B cell (primary cell): Measurements from ENCODE around the gene MICU1. TPM values are rescaled to one million over a fixed set of nuclear protein-coding genes. Genes with fewer than 3 reads are reported as not detected.

Experiments
- ATAC-seq: fragments of 200-7000 bp; cut with Tn5 transposase; one replicate; pipeline ENCODE4 v1.10.0; 2021; ENCODE audit warnings: low read depth, mild to moderate bottlenecking, moderate number of reproducible peaks, moderate library complexity
- CTCF ChIA-PET: fragments of 350-600 bp; sonication (Branson Sonifier 250); formaldehyde crosslinking; loops from one replicate; lab custom pipeline; 2021; ENCODE audit warnings: antibody characterized with exemption, inconsistent platforms; lab: Charles Lee
- POLR2A ChIA-PET: fragments of 350-600 bp; sonication (Branson Sonifier 250); formaldehyde crosslinking; loops from one replicate; lab custom pipeline; 2021; ENCODE audit warnings: antibody characterized with exemption; lab: Charles Lee
- DNase-seq: peaks from one replicate; pipeline ENCODE4 v3.0.0; 2013
- H2AFZ ChIP-seq: 2 replicates; pipeline ENCODE4 v1.6.1; 2012; ENCODE audit warnings: mild to moderate bottlenecking, low read depth, low read length; ENCODE audit not compliant: insufficient read depth, poor library complexity, severe bottlenecking
- H3K27ac ChIP-seq, 2 donors: 1 replicate in 1 of 2; 2 replicates in 1 of 2; pipeline ENCODE4 v1.5.1; 2012 to 2013; ENCODE audit warnings: low read length in 2 of 2, mild to moderate bottlenecking in 2 of 2, moderate library complexity in 1 of 2
- H3K27me3 ChIP-seq, 4 experiments: fragments of 200-600 bp in 1 of 4; sonication (generic) in 1 of 4; replicated peaks in 1 of 4; 1 replicate in 2 of 4; 2 replicates in 2 of 4; pipeline versions ENCODE4 v1.6.1 to v1.7.0; 2013 to 2016; ENCODE audit warnings: low read length in 3 of 4, mild to moderate bottlenecking in 2 of 4, mixed read lengths in 1 of 4, moderate library complexity in 1 of 4; ENCODE audit not compliant: insufficient read depth in 4 of 4, control insufficient read depth in 3 of 4; ENCODE audit errors: control extremely low read depth in 1 of 4
- H3K36me3 ChIP-seq, 2 experiments: replicated peaks in 1 of 2; 1 replicate in 1 of 2; 2 replicates in 1 of 2; pipeline versions ENCODE4 v1.6.1 to v1.7.1; 2013; ENCODE audit warnings: low read length in 1 of 2; ENCODE audit not compliant: insufficient read depth in 2 of 2, control insufficient read depth in 1 of 2; ENCODE audit errors: control extremely low read depth in 1 of 2, extremely low read depth in 1 of 2
- H3K4me1 ChIP-seq, 2 donors: fragments of 200-600 bp in 1 of 2; sonication (generic) in 1 of 2; 1 replicate in 1 of 2; 2 replicates in 1 of 2; pipeline versions ENCODE4 v1.5.1 to v1.6.1; 2013 to 2017; ENCODE audit warnings: low read length in 2 of 2; ENCODE audit not compliant: control insufficient read depth in 2 of 2, insufficient read depth in 2 of 2
- H3K4me2 ChIP-seq: replicated peaks from 2 replicates; pipeline ENCODE3; 2012; ENCODE audit warnings: mild to moderate bottlenecking, low read depth, low read length; ENCODE audit not compliant: poor library complexity, severe bottlenecking
- H3K4me3 ChIP-seq, 5 experiments: fragments of 200-600 bp in 1 of 5; sonication (generic) in 1 of 5; 1 replicate in 3 of 5; 2 replicates in 2 of 5; pipeline versions ENCODE4 v1.5.1 to v1.7.0; 2011 to 2016; ENCODE audit warnings: low read length in 4 of 5, mild to moderate bottlenecking in 4 of 5, low read depth in 2 of 5, control low read depth in 1 of 5, moderate library complexity in 1 of 5; ENCODE audit not compliant: insufficient read depth in 1 of 5; ENCODE audit errors: control extremely low read depth in 1 of 5, extremely low read depth in 1 of 5
- H3K79me2 ChIP-seq: fragments of 200-600 bp; sonication (generic); one replicate; pipeline ENCODE4 v1.6.0; 2016; ENCODE audit warnings: low read length; ENCODE audit not compliant: control insufficient read depth, insufficient read depth
- H3K9ac ChIP-seq: fragments of 200-600 bp; sonication (generic); 2 replicates; pipeline ENCODE4 v1.6.1; 2017; ENCODE audit warnings: mild to moderate bottlenecking, low read length, moderate library complexity
- H3K9me3 ChIP-seq, 3 donors: one replicate each; pipeline versions ENCODE4 v1.6.1 to v1.7.1; 2013; ENCODE audit warnings: low read length in 2 of 3; ENCODE audit not compliant: control insufficient read depth in 2 of 3, insufficient read depth in 1 of 3; ENCODE audit errors: control extremely low read depth in 1 of 3
- H4K20me1 ChIP-seq: 2 replicates; pipeline ENCODE4 v1.6.0; 2012; ENCODE audit warnings: mild to moderate bottlenecking, low read length; ENCODE audit not compliant: insufficient read depth, control insufficient read depth, poor library complexity, severe bottlenecking
- H3K27ac Mint-ChIP-seq: one replicate; pipeline ENCODE4 v1.8.0; 2021; ENCODE audit warnings: mixed read lengths
- H3K27me3 Mint-ChIP-seq: one replicate; pipeline ENCODE4 v1.8.0; 2021; ENCODE audit warnings: mixed read lengths
- H3K4me1 Mint-ChIP-seq: one replicate; pipeline ENCODE4 v1.8.0; 2021; ENCODE audit warnings: mixed read lengths
- H3K4me3 Mint-ChIP-seq: one replicate; pipeline ENCODE4 v1.8.0; 2021; ENCODE audit warnings: mixed read lengths
- H3K9me3 Mint-ChIP-seq: one replicate; pipeline ENCODE4 v1.8.0; 2022; ENCODE audit warnings: mixed read lengths; ENCODE audit not compliant: insufficient read depth
- EZH2 ChIP-seq: IDR thresholded peaks from 2 replicates; pipeline ENCODE4 v1.6.1; 2012; ENCODE audit warnings: borderline replicate concordance, low read depth, mild to moderate bottlenecking, moderate library complexity, low read length; ENCODE audit not compliant: insufficient read depth, poor library complexity, severe bottlenecking
- WGBS: methylation state at CpG from one replicate; pipeline ENCODE4 v1.1.5; 2013; ENCODE audit warnings: missing lambda C conversion rate; ENCODE audit not compliant: insufficient coverage; 5-methylcytosine and 5-hydroxymethylcytosine counted together
- intact Hi-C: fragments of 100-400 bp; cut with micrococcal nuclease; formaldehyde crosslinking; loops from one replicate; pipeline ENCODE4 v1.10.0; 2022
- polyA plus RNA-seq: library from polyadenylated mRNA; depleted of rRNA; stranded (reverse); fragments of >200 nt; gene quantifications from 2 replicates; pipeline ENCODE4 v1.2.3, GENCODE V29; 2012
- total RNA-seq, 2 donors: library from RNA; stranded (reverse); fragments of 120-200 nt in 1 of 2; gene quantifications; 1 replicate in 1 of 2; 2 replicates in 1 of 2; pipeline versions ENCODE4 v1.2.3 to v1.2.4, GENCODE V29; 2013 to 2022
- TF ChIP-seq, protein P1 (sequence below): fragments of 200-600 bp; IDR thresholded peaks from one replicate; pipeline ENCODE4 v1.8.0; 2022; ENCODE audit warnings: antibody characterized with exemption, mild to moderate bottlenecking

MICU1 gene
- total and polyA plus RNA-seq, 2 donors (not counting 1 experiment from before 2014, with no cell fraction given), result 12.0 to 34.7 TPM

DNA sequence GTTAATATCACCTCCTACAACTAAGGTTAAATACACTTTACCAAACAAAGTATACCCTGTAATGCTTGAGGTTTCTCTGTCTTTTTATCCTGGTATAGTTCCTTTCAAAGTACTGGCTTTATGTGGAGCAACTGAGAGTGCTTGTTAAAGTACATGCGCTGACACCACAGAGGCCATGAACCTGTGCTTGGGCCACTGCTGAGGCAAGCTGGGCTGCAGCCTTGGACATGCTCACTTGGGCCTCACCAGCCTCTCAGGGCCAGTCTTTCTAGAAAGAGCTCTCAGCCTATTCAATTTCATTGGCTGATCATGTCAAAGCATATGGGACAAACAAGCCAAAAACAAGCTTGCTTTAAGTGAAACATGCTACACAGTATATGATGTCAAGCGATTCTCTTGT lies 145.0 kb downstream of the MICU1 start:
- Histone ChIP-seq H3K36me3 (peaks cover 0 to 7% of the 10 kb centered on the region in 2 experiments), H3K9me3 (no peaks in the 10 kb centered on the region), H3K4me2 (no peak overlapping the region), H3K27me3 (no peaks in the 10 kb centered on the region), H3K79me2 (no peaks in the 10 kb centered on the region), H4K20me1 (no peaks in the 10 kb centered on the region), H3K27ac (no peak overlapping the region), H3K4me1 (no peaks in the 10 kb centered on the region), H3K9ac (no peak overlapping the region), H3K4me3 (no peak overlapping the region), H2AFZ (no peak overlapping the region)
- TF ChIP-seq, protein P1, sequence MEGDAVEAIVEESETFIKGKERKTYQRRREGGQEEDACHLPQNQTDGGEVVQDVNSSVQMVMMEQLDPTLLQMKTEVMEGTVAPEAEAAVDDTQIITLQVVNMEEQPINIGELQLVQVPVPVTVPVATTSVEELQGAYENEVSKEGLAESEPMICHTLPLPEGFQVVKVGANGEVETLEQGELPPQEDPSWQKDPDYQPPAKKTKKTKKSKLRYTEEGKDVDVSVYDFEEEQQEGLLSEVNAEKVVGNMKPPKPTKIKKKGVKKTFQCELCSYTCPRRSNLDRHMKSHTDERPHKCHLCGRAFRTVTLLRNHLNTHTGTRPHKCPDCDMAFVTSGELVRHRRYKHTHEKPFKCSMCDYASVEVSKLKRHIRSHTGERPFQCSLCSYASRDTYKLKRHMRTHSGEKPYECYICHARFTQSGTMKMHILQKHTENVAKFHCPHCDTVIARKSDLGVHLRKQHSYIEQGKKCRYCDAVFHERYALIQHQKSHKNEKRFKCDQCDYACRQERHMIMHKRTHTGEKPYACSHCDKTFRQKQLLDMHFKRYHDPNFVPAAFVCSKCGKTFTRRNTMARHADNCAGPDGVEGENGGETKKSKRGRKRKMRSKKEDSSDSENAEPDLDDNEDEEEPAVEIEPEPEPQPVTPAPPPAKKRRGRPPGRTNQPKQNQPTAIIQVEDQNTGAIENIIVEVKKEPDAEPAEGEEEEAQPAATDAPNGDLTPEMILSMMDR, result no peak
- no peak for TF ChIP-seq EZH2
- DNase-seq, result no peak
- WGBS, result 88% methylated on average over 1 of the region's 2 CpGs
- ChIA-PET CTCF (no interaction called here), POLR2A (no interaction called here)
- H3K4me1 Mint-ChIP-seq, result no peaks in the 10 kb centered on the region
- H3K27me3 Mint-ChIP-seq, result no peaks in the 10 kb centered on the region
- intact Hi-C loops, result no loop called here
- ATAC-seq, result no peak
- no peak overlapping the region for H3K27ac Mint-ChIP-seq
- no peaks in the 10 kb centered on the region for H3K9me3 Mint-ChIP-seq
- H3K4me3 Mint-ChIP-seq, result no peak overlapping the region

DNA sequence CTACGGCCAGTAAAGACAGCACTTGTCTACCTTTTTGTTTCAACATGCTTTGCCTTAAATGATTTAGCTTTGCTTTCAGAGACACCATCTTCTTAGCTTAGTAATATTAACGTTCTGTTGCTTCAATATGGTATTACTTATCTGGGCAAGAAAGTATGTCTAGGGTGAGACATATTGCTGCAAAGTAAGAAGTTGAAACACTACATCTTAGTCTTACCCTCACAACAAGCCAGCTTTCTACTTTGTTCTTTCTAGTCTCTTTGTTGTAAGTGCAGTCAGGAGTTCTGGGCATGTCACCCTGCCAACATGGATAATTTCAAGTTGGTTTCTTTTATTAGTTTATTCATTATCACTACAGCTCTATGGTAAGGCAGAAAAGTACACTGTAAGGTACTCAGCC lies 148.4 kb downstream of the MICU1 start:
- no peak for DNase-seq
- no peaks in the 10 kb centered on the region for H3K9me3 Mint-ChIP-seq

More for the DNA sequence above, 148.4 kb downstream of the MICU1 start:
- no peak overlapping the region for H3K27ac ChIP-seq
- H3K4me1 ChIP-seq, result no peaks in the 10 kb centered on the region
- intact Hi-C loops, result no loop called here
- H3K27ac Mint-ChIP-seq, result no peak overlapping the region
- H3K27me3 Mint-ChIP-seq, result no peaks in the 10 kb centered on the region
- H3K4me3 Mint-ChIP-seq, result no peak overlapping the region
- H3K79me2 ChIP-seq, result no peaks in the 10 kb centered on the region
- no peaks in the 10 kb centered on the region for H4K20me1 ChIP-seq
- H3K4me1 Mint-ChIP-seq, result no peaks in the 10 kb centered on the region
- no peaks in the 10 kb centered on the region for H3K27me3 ChIP-seq
- CTCF ChIA-PET, result no interaction called here
- no peak overlapping the region for H3K9ac ChIP-seq
- 83% methylated on average over 1 of the region's 2 CpGs for WGBS
- H3K4me3 ChIP-seq, result no peak overlapping the region
- no peak overlapping the region for H2AFZ ChIP-seq
- H3K36me3 ChIP-seq, result peaks cover 2 to 24% of the 10 kb centered on the region in 2 experiments
- no peaks in the 10 kb centered on the region for H3K9me3 ChIP-seq
- no peak for ATAC-seq
- no peak overlapping the region for H3K4me2 ChIP-seq
- TF ChIP-seq, protein P1, result no peak
- no peak for TF ChIP-seq EZH2
- POLR2A ChIA-PET, result interaction anchor here (0.7 kb wide), 1 partner anchor 43 kb away, joined by 5 read pairs; no protein-coding TSS in a partner anchor
